ENCODE data around the gene MANBA.

MANBA gene

GRCh38 chr4:102678107-102678506 is 82.7 kb downstream of the MANBA start:
- H3K9me3 ChIP-seq (ENCODE audit: control insufficient read depth, insufficient read depth, low read depth, low read length) = no peaks in the 10 kb centered on the region
- H3K27ac ChIP-seq (ENCODE audit: extremely low read depth, low read depth, low read length) = no peak overlapping the region
- ChIA-PET POLR2A (no interaction called here), CTCF (interaction anchor here (1.0 kb wide), 1 partner anchor 330 kb away, joined by 3 read pairs; no protein-coding TSS in a partner anchor)
- peaks cover 0 to 7% of the 10 kb centered on the region in 2 experiments; a peak in 1 of 3 replicates for H3K36me3 ChIP-seq (ENCODE audit: control insufficient read depth in 2 of 2, insufficient read depth in 1 of 2, low read length in 2 of 2)
- no peaks in the 10 kb centered on the region; the same call in 1 of the 2 replicates for H3K4me1 ChIP-seq (ENCODE audit: control insufficient read depth, insufficient read depth, low read length)
- TF ChIP-seq ZNF23 (tag by site-specific recombination; IDR thresholded peaks at IDR 0.05; ENCODE audit: borderline replicate concordance) = no peak
- no peak for TF ChIP-seq ZNF830 (tag by site-specific recombination; IDR thresholded peaks at IDR 0.05; ENCODE audit: low read depth)
- TF ChIP-seq ZNF121 (tag by site-specific recombination; IDR thresholded peaks at IDR 0.05) = no peak
- TF ChIP-seq KLF9 (tag by site-specific recombination; IDR thresholded peaks at IDR 0.05; ENCODE audit: low read depth) = no peak
- peak; percentile 60; the same call in 1 of the 2 replicates for TF ChIP-seq PRDM1 (tag by site-specific recombination; IDR thresholded peaks at IDR 0.05)
- peak; percentile 46; the same call in 1 of the 2 replicates for TF ChIP-seq SP7 (tag by site-specific recombination; IDR thresholded peaks at IDR 0.05)
- H3K4me3 ChIP-seq (ENCODE audit: low read depth, low read length) = no peak overlapping the region

GRCh38 chr4:102675141-102675540 is 85.6 kb downstream of the MANBA start:
- no peak overlapping the region for H3K4me3 ChIP-seq (ENCODE audit: low read depth, low read length)
- no peak overlapping the region for H3K27ac ChIP-seq (ENCODE audit: extremely low read depth, low read depth, low read length)
- H3K4me1 ChIP-seq (ENCODE audit: control insufficient read depth, insufficient read depth, low read length) = no peaks in the 10 kb centered on the region; the same call in 1 of the 2 replicates
- no peak for TF ChIP-seq ZNF76 (tag by site-specific recombination; IDR thresholded peaks at IDR 0.05; ENCODE audit: borderline replicate concordance, low read depth)
- TF ChIP-seq PATZ1 (tag by site-specific recombination; IDR thresholded peaks at IDR 0.05) = no peak
- no peak for TF ChIP-seq ZFP41 (tag by site-specific recombination; IDR thresholded peaks at IDR 0.05; ENCODE audit: borderline replicate concordance)
- no peak for TF ChIP-seq ZNF2 (tag by site-specific recombination; IDR thresholded peaks at IDR 0.05)
- TF ChIP-seq ZBTB17 (tag by site-specific recombination; IDR thresholded peaks at IDR 0.05) = no peak
- TF ChIP-seq ZNF155 (tag by site-specific recombination; IDR thresholded peaks at IDR 0.05) = no peak
- TF ChIP-seq, protein P1, sequence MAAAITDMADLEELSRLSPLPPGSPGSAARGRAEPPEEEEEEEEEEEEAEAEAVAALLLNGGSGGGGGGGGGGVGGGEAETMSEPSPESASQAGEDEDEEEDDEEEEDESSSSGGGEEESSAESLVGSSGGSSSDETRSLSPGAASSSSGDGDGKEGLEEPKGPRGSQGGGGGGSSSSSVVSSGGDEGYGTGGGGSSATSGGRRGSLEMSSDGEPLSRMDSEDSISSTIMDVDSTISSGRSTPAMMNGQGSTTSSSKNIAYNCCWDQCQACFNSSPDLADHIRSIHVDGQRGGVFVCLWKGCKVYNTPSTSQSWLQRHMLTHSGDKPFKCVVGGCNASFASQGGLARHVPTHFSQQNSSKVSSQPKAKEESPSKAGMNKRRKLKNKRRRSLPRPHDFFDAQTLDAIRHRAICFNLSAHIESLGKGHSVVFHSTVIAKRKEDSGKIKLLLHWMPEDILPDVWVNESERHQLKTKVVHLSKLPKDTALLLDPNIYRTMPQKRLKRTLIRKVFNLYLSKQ (tag by site-specific recombination; IDR thresholded peaks at IDR 0.05; ENCODE audit: borderline replicate concordance) = no peak
- POLR2A ChIA-PET = no interaction called here
- CTCF ChIA-PET = no interaction called here
- no peaks in the 10 kb centered on the region for H3K9me3 ChIP-seq (ENCODE audit: control insufficient read depth, insufficient read depth, low read depth, low read length)
- H3K36me3 ChIP-seq (ENCODE audit: control insufficient read depth in 2 of 2, insufficient read depth in 1 of 2, low read length in 2 of 2) = peaks cover 0 to 5% of the 10 kb centered on the region in 2 experiments; a peak in 2 of 3 replicates

DNA sequence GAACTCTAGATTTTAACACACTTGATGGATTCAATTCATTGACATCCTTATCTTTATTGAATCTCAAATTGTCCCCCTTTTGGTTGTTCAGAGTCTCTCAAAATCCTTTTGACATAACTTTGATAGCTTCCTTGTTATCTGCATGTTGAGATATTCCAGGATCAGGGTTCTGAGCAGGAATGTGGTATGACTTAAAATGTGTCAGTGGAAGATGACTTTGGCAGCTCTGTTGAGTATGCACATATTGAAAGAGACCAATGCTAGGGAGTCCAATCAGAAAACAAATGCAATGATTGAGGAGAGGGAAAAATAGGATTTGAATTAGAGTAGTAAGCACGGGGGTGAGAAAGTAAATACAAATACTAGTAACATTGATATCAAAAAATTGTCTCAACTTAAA is 93.8 kb downstream of the MANBA start:
- no peak for TF ChIP-seq KLF10 (tag by site-specific recombination; IDR thresholded peaks at IDR 0.05)
- no peak for TF ChIP-seq TSHZ1 (tag by site-specific recombination; IDR thresholded peaks at IDR 0.05; ENCODE audit: borderline replicate concordance)
- TF ChIP-seq HOXA7 (CRISPR knock-in tag; IDR thresholded peaks at IDR 0.05; ENCODE audit: borderline replicate concordance) = no peak
- no peak for TF ChIP-seq EGR2 (tag by site-specific recombination; IDR thresholded peaks at IDR 0.05; ENCODE audit: low read depth)
- no peak for TF ChIP-seq GLIS2 (tag by site-specific recombination; IDR thresholded peaks at IDR 0.05)
- TF ChIP-seq ZBTB1 (tag by site-specific recombination; IDR thresholded peaks at IDR 0.05) = no peak
- TF ChIP-seq ZNF426 (tag by site-specific recombination; IDR thresholded peaks at IDR 0.05) = no peak
- TF ChIP-seq ZNF398 (tag by site-specific recombination; IDR thresholded peaks at IDR 0.05) = no peak

More for the DNA sequence above, 93.8 kb downstream of the MANBA start:
- no peak overlapping the region for H3K4me3 ChIP-seq (ENCODE audit: low read depth, low read length)
- no peak overlapping the region for H3K27ac ChIP-seq (ENCODE audit: extremely low read depth, low read depth, low read length)
- no peaks in the 10 kb centered on the region for H3K4me1 ChIP-seq (ENCODE audit: control insufficient read depth, insufficient read depth, low read length)
- no peaks in the 10 kb centered on the region for H3K9me3 ChIP-seq (ENCODE audit: control insufficient read depth, insufficient read depth, low read depth, low read length)
- ChIA-PET POLR2A (no interaction called here), CTCF (no interaction called here)
- peaks cover 0 to 17% of the 10 kb centered on the region in 2 experiments; a peak in 2 of 3 replicates for H3K36me3 ChIP-seq (ENCODE audit: control insufficient read depth in 2 of 2, insufficient read depth in 1 of 2, low read length in 2 of 2)
